ENCODE measurements around the gene QPRT.
"Not testable (repeated sequence)": the region's sequence is repeated elsewhere in the genome, so short reads cannot be mapped to it uniquely, and the experiment has no call there.

DNA sequence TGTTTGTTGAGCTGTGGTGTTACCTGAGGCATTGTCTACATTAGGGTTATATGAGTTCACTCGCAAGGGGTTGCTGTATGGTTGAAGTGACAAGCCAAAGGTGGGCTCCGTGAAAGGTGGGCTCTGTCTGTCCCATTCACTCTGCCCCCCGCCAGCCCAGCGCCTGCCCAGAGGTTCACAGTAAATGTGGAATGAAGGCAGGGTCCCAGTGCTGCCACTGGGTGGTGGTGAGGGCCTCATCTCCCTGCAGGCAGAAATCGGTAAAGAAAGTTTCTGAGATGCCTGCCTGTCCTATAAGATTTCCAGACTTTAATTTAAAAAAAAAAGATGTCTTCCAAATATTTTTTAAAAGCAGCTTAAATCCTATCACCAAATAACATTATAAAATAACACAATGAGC, 42.6 kb upstream of the QPRT start:
- TF ChIP-seq, protein P1, sequence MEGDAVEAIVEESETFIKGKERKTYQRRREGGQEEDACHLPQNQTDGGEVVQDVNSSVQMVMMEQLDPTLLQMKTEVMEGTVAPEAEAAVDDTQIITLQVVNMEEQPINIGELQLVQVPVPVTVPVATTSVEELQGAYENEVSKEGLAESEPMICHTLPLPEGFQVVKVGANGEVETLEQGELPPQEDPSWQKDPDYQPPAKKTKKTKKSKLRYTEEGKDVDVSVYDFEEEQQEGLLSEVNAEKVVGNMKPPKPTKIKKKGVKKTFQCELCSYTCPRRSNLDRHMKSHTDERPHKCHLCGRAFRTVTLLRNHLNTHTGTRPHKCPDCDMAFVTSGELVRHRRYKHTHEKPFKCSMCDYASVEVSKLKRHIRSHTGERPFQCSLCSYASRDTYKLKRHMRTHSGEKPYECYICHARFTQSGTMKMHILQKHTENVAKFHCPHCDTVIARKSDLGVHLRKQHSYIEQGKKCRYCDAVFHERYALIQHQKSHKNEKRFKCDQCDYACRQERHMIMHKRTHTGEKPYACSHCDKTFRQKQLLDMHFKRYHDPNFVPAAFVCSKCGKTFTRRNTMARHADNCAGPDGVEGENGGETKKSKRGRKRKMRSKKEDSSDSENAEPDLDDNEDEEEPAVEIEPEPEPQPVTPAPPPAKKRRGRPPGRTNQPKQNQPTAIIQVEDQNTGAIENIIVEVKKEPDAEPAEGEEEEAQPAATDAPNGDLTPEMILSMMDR (IDR thresholded peaks at IDR 0.05; ENCODE audit: low read depth, low read length, poor library complexity, severe bottlenecking), result not testable (repeated sequence)
- TF ChIP-seq EZH2phosphoT487 (IDR thresholded peaks at IDR 0.05; ENCODE audit: borderline replicate concordance, low read length), result not testable (repeated sequence)

Measured in DOHH2 (cell line).